Measurements from ENCODE around the gene PSTPIP2.
"Not testable (repeated sequence)": the region's sequence is repeated elsewhere in the genome, so short reads cannot be mapped to it uniquely, and the experiment has no call there.

Gene PSTPIP2, protein sequence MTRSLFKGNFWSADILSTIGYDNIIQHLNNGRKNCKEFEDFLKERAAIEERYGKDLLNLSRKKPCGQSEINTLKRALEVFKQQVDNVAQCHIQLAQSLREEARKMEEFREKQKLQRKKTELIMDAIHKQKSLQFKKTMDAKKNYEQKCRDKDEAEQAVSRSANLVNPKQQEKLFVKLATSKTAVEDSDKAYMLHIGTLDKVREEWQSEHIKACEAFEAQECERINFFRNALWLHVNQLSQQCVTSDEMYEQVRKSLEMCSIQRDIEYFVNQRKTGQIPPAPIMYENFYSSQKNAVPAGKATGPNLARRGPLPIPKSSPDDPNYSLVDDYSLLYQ

DNA sequence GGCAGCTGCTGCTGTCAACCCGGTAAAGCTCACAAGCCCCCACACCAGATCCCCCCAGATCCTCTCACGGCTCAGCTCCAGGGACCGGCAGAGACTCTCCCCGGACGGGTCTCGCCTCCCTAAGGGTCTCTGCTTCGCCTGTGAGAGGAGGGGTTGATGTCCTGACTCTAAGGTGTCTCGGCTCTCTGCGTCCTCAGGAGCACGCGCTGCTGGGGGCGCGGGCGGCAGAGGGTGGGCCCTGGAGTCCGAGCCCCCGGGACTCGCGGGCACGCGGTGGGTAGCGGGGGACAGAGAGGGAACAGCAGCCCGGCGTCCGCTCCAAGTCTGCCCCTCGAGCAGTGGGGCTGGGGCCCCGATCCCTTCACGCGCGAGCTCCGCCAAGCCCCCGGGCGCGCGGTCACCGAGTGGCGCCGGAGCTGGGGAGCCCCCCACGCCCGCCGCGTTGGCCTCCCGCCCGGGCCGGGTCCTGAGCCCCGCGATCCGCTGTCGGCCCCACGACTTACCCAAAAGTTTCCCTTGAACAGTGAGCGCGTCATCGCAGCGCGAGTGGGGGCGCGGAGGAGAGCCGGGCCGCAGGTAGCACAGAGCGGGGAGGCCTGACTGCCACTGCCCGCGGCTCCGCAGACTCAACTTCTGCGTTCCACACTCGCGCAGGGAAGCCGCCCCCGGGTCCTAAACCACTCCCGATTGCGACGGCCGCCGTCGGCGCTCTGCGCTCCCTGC, at the start of gene PSTPIP2:
Gene PSTPIP2 (minus strand): TSS at position 608 of the 723 bp plus-strand sequence. CDS start 72 bp downstream, at position 536.
- peak; percentile 58 for DNase-seq (ENCODE audit: low spot score)

DNA sequence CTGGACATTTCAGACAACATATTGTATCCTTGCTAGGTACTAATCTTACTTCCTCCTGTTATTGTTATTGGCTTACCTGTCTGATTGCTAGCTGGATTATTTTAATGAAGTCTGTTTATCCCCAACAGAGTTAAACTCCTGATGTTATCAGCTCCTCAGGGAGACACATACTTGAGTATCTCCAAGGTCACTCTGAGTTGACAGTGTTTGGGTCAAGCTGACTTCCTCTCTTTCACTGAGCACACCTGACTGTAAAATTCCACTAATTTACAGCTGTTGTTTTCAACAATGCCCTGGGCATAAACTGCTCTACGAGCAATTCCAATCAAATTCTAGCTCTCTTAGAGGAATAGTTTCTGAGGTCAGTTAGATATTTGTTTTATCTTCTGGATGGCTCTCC, 41.7 kb upstream of the PSTPIP2 start:
- DNase-seq (ENCODE audit: low spot score) = no peak

DNA sequence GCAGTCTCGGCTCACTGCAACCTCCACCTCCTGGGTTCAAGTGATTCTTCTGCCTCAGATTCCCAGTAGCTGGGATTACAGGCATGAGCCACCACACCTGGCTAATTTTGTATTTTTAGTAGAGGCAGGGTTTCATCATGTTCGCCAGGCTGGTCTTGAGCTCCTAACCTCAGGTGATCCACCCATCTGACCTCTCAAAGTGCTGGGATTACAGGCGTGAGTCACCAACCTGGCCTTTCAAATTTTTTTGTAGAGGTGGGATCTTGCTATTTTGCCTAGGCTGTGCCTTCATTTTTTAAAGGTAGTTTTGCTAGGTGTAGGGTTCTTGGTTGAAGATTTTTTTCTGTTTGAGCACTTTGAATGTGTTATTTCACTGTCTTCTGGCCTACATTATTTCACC, 38.3 kb upstream of the PSTPIP2 start:
- no peak for DNase-seq (ENCODE audit: low spot score)

DNA sequence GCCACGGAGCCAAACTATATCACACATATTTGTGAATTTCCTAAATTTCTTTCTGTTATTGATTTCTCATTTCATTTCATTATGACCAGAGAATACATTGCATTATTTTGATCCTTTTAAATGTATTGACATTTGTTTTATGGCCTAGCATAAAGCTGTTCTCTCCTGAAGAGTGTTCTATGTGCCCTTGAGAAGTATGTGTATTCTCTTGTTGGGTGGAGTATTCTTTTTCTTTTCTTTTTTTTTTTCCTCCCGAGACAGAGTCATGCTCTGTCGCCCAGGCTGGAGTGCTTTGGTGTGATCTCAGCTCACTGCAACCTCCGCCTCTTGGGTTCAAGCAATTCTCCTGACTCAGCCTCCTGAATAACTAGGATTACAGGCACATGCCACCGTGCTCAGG, 37.3 kb upstream of the PSTPIP2 start:
- no peak for DNase-seq (ENCODE audit: low spot score)

DNA sequence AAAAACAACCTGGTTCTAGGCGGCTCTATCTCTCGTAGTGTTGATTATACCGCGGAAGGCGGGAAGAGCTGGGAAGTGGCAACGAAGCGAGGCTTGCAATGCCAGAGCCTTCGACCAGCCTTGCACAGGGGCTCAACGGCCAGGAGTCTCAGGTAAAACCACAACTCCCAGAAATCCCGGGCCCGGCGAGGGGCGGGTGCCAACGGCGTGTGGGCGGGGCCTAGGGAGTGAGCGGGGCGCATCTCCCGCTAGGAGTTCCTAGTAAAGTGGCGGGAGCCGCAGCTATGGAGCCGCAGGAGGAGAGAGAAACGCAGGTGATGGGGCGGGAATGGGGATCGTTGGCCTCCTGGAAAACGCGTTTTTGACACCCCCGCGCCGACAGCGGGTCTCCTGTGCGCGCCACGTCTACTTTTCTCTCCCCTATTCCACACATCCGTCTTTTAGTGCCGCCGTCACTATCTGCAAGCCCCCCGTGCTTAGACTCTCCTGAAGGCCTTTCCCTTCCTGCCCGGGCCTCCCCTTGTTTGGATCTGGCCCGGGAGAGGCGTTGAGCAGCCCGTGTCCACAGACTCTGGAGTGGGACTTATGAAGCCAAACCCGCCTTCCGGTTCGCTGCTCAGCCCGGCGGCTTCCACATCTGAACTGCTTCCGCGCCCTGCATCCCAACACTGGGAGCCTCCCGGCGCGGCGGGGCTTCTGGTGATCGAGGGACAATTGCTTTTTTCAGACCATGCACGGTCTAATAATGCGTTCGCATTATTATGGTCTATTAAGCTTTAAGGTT, 32.3 kb upstream of the PSTPIP2 start, which contains the start of gene HAUS1:
Gene HAUS1 (plus strand): TSS at position 258 of the 784 bp plus-strand sequence. CDS start 27 bp downstream, at position 285.
- peak; percentile 91 for DNase-seq (ENCODE audit: low spot score)

DNA sequence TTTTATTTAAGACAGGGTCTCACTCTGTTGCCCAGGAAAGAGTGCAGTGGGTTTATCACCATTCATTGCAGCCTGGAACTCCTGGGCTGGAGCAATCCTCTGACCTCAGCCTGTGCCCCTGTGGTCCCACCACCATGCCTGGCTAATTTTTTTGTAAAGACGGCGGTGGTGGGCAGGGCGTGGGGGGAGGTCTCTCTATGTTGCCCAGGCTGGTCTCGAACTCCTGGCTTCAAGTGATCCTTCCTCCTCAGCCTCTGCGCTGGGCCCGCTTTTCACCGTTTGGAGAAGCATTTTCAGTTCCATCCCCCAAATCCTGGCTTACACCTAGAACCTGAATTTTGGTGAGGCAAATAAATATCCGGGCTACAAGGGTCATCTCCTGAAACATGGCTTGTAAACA, 27.4 kb upstream of the PSTPIP2 start:
- no peak for DNase-seq (ENCODE audit: low spot score)

DNA sequence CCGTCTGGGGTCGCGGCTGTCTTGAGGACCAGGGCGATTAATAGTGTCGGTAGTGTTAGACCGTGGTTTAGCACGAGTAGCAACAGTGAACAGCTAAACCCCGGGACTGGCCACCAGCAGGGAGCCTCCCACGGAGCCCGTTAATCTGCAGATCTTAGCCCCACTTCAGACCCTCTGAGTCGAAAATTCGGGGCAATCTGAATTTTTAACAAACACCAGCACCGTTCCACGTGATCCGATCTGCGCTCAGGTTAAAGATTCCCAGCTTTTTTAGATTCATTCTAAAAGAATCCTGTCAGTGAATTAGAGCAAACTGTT, 26.5 kb upstream of the PSTPIP2 start:
- DNase-seq (ENCODE audit: low spot score) = no peak

DNA sequence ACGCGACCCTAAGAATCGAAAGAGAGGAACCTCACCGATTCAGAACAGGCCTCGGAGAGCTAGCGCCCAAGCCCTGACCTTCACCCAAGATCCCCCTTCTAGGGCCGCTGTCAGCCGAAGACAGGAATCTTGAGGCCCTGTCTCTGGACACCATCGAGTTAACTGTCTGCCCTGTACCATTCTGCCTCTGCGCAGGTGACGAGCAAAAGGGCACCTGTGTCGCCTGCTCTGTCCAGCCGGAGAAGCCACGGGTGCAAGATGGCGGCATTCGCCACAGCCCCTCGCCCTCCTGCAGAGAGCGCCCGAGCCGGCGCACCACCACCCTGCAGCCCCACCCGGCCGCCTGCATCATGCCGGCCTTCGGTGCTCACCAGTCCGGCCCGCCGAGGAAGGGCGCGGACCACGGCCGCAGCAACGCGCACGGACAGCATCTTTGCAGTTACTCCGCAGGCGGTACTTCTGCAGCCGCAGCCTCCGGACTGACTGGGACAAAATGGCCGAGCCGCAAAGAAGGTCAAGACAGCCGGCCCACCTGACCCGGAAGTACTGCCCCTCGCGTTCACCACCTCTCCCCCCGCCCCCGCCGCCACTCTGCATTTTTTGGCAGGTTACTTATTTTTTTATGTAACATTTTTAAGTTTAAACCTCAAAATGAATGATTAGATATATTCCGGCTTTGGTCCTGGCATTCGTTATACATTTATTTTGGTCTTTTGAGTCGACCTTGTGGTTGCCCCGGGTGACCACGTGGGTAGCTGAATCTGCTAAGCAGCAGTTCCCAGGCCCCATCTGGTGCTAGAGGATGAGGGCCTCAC, 25.9 kb upstream of the PSTPIP2 start, which contains the start of gene ATP5F1A:
Gene ATP5F1A (minus strand): TSS at position 496 of the 815 bp plus-strand sequence. CDS start 65 bp downstream, at position 431.
- DNase-seq (ENCODE audit: low spot score) = peak; percentile 86

DNA sequence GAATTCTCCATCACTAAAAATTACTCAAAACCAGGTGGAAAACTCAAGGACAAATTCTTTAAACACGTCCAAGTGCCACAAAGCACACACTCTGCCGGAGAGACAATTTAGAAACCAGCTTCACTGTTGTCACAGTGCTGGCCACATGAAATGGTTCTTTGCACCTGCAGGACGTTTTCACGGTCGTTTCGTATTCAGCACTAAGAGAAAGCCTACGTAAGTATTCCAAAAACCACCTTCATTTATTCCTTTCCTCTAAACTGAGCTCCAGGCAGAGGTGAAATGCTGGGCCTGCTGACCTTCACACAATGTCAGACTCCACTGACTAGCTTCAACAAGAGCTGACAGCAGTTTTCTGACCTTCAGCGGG, 25.4 kb upstream of the PSTPIP2 start:
- no peak for DNase-seq (ENCODE audit: low spot score)

DNA sequence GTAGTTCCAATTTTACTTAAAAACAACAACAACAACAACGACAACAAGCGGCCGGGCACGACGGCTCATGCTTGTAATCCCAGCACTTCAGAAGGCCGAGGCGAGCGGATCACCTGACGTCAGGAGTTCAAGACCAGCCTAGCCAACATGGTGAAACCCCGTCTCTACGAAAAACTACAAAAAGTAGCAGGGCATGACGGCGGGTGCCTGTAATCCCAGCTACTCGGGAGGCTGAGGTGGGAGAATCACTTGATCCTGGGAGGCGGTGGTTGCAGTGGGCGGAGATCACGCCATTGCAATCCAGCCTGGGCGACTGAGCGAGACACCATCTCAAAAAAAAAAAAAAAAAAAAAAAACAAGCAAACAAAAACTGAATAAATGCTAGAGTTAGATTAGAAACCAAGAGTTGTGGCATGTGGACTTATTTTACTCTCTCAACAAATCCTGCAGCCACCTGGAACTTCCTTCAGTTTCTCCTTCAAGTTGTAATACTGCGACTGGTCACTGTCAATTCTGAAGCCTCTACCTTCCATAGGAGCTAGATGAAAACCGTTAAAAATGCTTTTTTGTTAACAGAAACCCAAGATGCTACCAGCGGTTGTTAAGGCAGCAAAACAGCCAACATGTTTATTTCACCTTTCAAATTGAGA, 24.7 kb upstream of the PSTPIP2 start:
- DNase-seq (ENCODE audit: low spot score) = no peak

DNA sequence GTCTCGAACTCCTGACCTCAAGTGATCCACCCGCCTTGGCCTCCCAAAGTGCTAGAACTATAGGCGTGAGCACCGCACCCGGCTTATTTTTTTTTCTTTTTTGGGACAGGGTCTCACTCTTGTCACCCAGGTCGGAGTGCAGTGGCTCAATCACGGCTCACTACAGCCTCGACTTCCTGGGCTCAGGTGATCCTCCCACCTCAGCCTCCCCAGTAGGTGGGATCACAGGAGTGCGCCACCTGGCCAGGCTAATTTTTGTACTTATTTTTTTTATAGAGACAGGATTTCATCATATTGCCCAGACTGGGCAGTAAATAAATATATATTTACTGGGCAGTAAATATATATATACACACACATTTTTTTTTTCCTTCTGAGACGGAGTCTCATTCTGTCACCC, 23.5 kb upstream of the PSTPIP2 start:
- no peak for DNase-seq (ENCODE audit: low spot score)

DNA sequence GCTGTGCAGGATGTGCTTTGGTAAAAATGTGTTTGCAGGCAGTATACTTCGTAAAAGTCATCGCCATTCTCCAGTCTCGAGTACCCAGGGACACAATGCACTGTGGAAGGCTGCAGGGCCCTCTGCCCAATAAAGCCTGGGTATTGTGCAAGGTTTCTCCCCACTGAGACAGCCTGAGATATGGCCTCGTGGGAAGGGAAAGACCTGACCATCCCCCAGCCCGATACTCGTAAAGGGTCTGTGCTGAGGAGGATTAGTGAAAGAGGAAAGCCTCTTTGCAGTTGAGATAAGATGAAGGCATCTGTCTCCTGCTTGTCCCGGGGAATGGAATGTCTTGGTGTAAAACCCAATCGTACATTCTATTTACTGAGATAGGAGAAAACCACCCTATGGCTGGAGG, 16.4 kb upstream of the PSTPIP2 start:
- not testable (repeated sequence) for DNase-seq (ENCODE audit: low spot score)

DNA sequence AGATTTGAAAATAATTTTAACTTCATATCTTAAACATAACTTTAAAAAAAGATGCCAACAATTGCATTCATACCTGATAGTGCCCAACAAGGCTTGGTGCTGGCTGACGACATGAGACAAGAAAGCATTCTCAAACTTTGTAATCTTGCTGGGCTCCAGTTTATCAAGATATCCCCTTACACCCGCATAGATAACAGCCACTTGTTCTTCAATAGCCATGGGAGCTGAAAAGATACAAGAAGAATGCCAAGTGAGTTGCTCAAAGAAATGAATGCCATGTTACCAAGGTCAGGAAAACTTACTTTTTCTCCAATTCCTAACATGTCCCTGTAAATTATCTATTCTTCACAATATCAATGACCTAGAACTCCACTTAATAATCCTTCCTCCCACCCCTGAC, 12.4 kb upstream of the PSTPIP2 start:
- DNase-seq (ENCODE audit: low spot score) = no peak

DNA sequence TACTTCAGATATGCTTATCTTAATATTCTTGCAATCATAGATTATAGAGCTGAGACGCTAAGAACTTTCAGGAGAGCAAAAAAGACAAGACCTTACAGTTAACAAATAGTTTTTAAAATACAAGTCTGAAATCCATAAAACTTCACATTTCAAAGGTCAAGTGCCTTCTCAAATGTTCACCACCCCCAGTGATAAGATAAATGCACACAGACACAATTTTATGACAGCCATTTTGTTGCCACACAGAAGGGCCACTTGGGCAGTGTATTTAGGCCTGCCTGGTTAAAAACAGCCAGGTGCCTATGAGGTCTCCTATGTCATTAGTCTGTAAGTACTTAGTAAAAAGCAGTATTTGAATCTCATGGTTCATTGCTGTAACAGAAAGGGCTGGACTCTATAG, 8.1 kb upstream of the PSTPIP2 start:
- no peak for DNase-seq (ENCODE audit: low spot score)

DNA sequence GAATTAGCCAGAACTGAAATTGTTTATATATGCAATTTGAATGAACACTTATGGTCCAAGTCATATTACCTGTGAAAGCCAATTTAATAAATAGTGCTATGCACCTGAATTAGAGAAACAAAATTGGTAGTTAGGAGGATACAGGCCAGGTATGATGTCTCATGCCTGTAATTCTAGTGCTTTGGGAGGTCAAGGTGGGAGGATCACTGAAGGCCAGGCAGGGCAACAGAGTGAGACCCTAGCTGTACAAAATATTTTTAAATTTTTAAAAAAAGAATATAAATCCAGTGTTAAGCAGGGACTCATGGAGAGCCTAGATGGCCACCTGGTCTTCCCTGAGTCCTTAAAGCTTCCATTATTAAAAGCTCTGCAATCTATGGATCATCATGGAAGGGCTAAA, 7.3 kb upstream of the PSTPIP2 start:
- DNase-seq (ENCODE audit: low spot score) = no peak

DNA sequence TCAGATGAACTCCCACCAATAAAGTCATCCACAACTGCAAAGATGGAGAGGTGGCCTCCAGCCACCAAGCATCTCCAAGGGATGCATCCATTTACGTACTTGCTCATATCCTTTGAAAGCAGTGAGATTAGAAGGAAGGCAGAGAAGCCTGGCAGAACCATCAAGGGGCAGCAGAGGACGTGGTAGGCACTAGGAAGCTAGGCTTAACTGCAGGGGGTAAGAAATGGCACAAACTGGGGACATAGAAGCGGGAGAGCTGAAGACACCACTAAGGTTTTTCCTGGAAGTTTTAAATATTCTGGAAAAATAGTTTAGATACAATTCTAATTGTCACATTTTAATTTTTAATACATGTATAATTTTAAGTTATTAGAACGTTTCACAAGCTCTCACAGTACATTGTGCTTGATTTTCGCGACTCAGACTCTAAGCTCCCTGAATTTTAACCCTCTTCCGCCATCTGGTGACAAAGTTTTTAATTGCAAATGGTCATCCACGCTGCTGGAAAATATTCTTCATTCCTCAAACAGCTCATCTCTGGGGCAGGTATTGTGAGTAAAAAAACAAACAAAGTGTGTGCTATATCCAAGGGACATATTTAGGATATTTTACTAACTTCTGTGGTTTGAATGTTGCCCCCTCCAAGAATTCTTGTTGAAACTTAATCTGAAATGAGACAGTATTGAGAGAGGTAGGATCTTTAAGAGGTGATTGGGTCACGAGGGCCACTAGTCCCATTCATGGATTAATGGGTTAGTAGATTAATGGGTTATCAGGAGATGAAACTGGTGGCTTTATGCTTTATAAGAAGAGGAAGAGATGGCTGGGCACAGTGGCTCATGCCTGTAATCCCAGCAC, 1.6 kb upstream of the PSTPIP2 start:
- peak; percentile 72 for DNase-seq (ENCODE audit: low spot score)

DNA sequence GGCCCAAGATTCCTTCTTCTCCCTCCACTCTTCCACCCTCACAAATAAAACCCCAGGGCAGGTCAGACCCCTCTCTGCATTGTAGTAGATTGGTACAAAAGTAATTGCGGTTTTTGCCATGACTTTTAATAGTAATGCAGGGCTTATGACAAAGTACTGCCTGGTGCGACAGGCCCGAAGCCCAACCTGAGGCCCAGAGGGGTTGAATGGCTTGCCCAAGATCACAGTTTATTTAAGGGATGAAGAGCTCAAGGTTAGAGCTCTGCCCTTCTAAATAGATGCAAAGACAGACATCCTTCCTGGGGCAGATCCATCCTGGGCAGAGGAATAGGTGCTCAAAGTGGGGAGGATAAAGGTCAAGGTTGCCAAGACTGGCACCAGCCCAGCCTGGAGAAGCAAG, 899 bp upstream of the PSTPIP2 start:
- DNase-seq (ENCODE audit: low spot score) = no peak

DNA sequence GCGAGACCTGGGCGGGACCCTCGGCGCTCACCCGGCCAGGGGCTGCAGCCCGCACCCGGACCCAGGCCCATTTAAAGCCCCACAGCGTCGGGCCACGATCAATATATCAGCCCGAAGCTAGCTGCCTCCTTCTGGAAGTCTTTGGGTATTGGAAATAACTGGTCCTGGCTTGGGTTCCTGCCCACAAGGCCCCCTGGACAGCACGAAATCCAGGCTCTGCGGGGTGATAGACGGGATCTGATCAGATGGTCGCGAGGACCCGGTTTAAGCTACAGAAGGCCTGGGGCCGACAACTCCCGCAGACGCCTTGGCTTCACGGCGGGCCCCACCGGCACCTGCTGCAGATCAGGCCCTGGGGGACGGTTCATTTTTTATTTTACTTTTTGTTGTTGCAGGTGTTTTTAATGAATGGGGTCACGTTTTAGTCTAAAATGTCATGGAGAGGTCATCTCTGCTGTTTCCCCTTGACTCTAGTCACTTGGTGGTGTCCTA, 362 bp upstream of the PSTPIP2 start:
- no peak for DNase-seq (ENCODE audit: low spot score)

DNA sequence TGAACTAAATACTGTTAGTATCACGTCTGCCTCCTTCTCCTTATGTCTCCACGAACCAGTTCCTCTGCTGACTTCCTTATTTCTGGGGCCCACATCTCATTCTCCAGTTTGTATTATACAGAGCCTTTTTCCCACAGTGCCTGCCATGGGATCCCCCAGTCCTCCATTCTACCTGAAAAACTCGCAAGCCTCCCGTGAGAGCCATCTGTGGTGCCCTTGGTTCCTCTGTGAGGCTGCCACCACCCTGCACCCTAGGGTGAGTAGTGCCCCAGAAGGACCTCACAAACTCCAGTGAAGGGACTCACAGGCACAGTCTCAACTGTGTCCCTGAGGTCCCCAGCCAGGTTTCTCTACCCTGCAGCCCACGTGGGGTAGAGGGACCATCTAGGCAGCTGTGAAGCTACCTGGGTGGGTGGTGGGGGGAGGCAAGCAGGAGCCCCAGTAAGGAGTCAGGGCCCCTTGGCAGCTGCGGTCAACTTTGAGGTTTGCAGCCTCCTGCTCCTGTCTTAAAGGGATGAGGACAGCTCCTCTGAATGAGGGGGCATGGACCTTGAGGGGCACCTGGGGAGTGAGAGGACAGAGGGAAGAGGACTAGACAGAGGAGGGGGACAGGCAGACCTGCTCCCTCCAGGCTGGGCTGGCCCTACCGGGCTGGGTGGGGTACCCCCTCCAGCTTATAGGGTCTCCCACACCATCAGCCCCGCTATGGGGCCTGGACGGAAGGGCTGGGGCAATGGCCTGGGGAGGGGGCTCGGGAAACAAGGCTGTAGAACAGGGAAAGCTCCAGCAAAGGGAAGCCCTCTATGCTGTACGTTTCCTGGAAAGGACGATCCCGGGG, 1.0 kb downstream of the PSTPIP2 start:
- no peak for DNase-seq (ENCODE audit: low spot score)

Measured in LoVo (cell line).